ENCODE data around the gene FBN2. TPM values are rescaled to one million over a fixed set of nuclear protein-coding genes. Genes with fewer than 3 reads are reported as not detected.

Gene FBN2
- total and polyA plus RNA-seq, 2 of the 4 experiments (the other 2 are of a cell fraction): 26.7 to 69.0 TPM

DNA sequence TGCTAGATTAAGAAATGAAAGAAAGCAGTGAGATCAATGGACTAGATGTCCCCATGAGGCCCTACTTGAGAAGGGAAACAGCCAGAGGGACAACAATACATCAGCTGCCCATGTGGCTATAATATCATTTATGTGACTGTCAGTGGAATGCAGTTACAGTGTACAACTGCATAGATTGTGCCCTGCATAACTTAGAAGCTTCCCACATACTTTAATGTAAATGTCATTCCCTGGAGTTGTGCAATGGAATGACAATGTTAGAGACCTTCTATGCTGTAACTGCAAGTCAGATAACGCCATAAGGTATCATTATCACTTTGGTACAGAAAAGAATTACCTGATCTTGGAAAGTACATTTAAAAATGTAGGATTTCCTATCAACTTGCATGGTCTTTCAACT lies 67.4 kb downstream of the FBN2 start:
- no peak overlapping the region for H3K23ac ChIP-seq (ENCODE audit: low read depth, low read length)
- peak overlapping the region; percentile 18 for H2BK5ac ChIP-seq (ENCODE audit: low read depth, low read length, poor library complexity, severe bottlenecking)
- peaks cover 5% of the 10 kb centered on the region for H3K4me1 ChIP-seq (ENCODE audit: control insufficient read depth, insufficient read depth, low read length)
- H3K9me1 ChIP-seq (ENCODE audit: insufficient read depth, low read length): no peaks in the 10 kb centered on the region
- ATAC-seq (ENCODE audit: low read depth) (peak; percentile 81), DNase-seq (peak; percentile 62)
- H3K36me3 ChIP-seq (ENCODE audit: control insufficient read depth, insufficient read depth, low read length): peaks cover 6% of the 10 kb centered on the region; the same call in 1 of the 2 replicates
- no peaks in the 10 kb centered on the region for H3K27me3 ChIP-seq (ENCODE audit: control insufficient read depth, insufficient read depth, low read length)
- TF ChIP-seq SMC3 (IDR thresholded peaks at IDR 0.05; ENCODE audit: low read depth, low read length) (no peak), RAD21 (IDR thresholded peaks at IDR 0.05; ENCODE audit: low read length) (no peak), CEBPB (IDR thresholded peaks at IDR 0.05; ENCODE audit: low read depth, low read length) (peak; percentile 96)
- no peak overlapping the region for H4K8ac ChIP-seq (ENCODE audit: low read depth in 2 of 2, low read length in 2 of 2)
- no peak overlapping the region for H3K4me3 ChIP-seq (ENCODE audit: insufficient read depth, low read depth, low read length)
- CTCF ChIA-PET: no interaction called here
- WGBS, 2 experiments (ENCODE audit: extremely low coverage in 2 of 2, insufficient read length in 1 of 2): no CpG with 5 or more reads among the region's 1 CpG
- H3K9me3 ChIP-seq (ENCODE audit: control insufficient read depth, insufficient read depth, low read length): no peaks in the 10 kb centered on the region
- no peak overlapping the region for H2AFZ ChIP-seq (replicated peaks; ENCODE audit: low read length, poor library complexity)
- no TSS peak for BruUV-seq (replicated peaks)
- no peak overlapping the region for H3K9ac ChIP-seq (ENCODE audit: low read depth, low read length)
- no peak overlapping the region for H2BK120ac ChIP-seq (ENCODE audit: low read depth, low read length)
- dilution Hi-C loops (cut with HindIII; ENCODE audit: low sequenced_read_pairs, unreplicated experiment): no loop called here
- H2AK5ac ChIP-seq (ENCODE audit: low read depth, low read length): no peak overlapping the region
- intact Hi-C loops (cut with micrococcal nuclease): no loop called here
- no peak overlapping the region; the same call in 1 of the 2 replicates for H3K4me2 ChIP-seq (ENCODE audit: low read depth, low read length)
- no peak overlapping the region for H2BK20ac ChIP-seq (ENCODE audit: low read depth, low read length)
- H2AK9ac ChIP-seq (replicated peaks; ENCODE audit: low read depth, low read length, poor library complexity): no peak overlapping the region
- in situ Hi-C loops (cut with MboI; ENCODE audit: low sequenced_read_pairs): no loop called here
- H3K27ac ChIP-seq (ENCODE audit: insufficient read depth, low read length): no peak overlapping the region
- no peak overlapping the region for H2BK15ac ChIP-seq (ENCODE audit: low read depth, low read length)
- H4K91ac ChIP-seq (ENCODE audit: insufficient read depth, low read depth, low read length): no peak overlapping the region
- no peak overlapping the region for H3K14ac ChIP-seq (replicated peaks; ENCODE audit: low read depth, low read length)
- POLR2A ChIA-PET (ENCODE audit: unreplicated experiment): no interaction called here
- no peak overlapping the region for H3K18ac ChIP-seq (ENCODE audit: low read depth, low read length)
- H3K4ac ChIP-seq (ENCODE audit: low read depth, low read length): no peak overlapping the region
- H4K20me1 ChIP-seq (ENCODE audit: insufficient read depth, low read length): no peaks in the 10 kb centered on the region
- no peak overlapping the region for H4K5ac ChIP-seq (ENCODE audit: low read depth, low read length)
- peaks cover 2 to 20% of the 10 kb centered on the region in 2 experiments; a peak in 3 of 4 replicates for H3K79me1 ChIP-seq (ENCODE audit: low read depth in 1 of 2, low read length in 2 of 2)
- no peak overlapping the region for H3K56ac ChIP-seq (ENCODE audit: extremely low read depth, insufficient read depth, low read length)
